Middle frontal gyrus (tissue), 1 donor: ENCODE results near the gene TENM3.

Experiments used
- DNase-seq: peaks from one replicate; pipeline ENCODE4 v3.0.0-alpha.2; 2015; ENCODE audit warnings: low spot score; ENCODE audit errors: extremely low spot score

The TENM3 gene

GRCh38 chr4:182286931-182287330 lies 43.7 kb downstream of the TENM3 start:
- no peak for DNase-seq

GRCh38 chr4:182288534-182288933 lies 45.3 kb downstream of the TENM3 start:
- DNase-seq = no peak

DNA sequence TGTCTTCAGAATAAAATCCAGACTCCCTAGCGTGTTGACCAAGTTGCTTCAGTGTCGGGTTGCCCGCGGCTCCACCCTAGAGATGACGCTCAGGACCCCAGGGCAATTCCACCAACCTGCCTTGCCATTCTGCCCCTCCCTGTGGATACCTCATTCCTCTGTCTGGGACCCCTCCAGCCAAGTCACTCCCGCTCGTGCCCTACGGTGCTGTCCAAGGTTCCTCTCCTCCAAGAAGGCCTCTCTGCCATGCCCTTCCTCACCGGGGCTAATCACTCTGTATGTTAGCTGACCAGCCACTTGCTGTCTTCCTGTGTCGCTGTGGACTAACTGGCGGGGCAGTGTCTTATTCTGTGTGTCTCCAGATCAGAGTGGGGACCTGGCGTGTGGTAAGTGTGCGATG lies 46.6 kb downstream of the TENM3 start:
- DNase-seq = no peak

GRCh38 chr4:182291175-182291574 lies 48.0 kb downstream of the TENM3 start:
- DNase-seq = no peak

DNA sequence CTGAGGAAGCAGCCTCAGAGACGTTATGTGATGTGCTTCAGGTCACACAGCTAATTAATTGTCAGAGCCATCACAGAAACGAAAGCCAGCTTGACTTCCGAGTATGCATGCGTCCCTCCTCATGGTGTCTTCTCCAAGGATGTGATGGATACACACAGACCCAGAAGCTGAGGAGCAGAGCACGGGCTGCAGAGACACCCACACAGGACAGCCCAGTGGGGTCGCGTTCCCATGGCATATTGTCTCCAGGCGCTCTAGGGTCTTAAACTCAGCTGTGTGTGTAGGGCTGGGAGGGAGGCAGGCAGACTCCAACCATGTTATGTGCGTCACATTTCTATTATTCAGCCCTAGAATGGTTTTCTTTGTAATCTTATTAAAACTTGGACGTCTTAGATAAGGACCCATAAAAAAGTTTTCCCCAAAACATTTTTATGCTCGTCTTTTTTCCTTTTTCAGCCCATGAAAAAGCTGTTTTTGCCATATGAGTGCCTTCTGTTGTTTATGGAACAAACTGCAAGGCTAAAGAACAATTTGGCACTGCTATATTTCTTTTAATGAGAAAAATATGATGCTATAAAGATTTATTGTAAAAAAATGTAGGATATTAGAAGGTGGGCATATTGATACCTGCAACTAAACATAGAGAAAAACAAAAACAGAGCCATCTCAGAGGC lies 48.5 kb downstream of the TENM3 start:
- no peak for DNase-seq

DNA sequence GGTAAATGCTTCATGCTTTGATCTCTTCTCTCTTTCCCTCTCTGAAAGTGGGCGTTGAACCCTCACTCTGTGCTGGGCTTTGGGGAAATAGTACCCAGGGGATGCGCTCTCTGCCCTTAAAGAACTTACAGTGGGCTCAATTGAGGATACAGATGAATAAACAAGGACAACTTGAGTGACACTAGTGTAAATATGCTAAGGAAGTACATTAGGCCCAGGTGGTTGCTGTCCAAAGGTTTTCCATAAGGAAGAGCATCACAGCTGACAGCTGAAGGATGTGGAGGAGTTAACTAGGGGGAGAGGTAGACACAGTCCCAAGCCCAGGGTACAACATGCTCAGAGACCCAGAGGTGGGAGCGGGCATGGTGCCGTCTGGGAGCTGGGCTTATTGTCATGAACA lies 49.4 kb downstream of the TENM3 start:
- DNase-seq = no peak

- no peak for DNase-seq
These were observed 50.6 kb downstream of the TENM3 start for GRCh38 chr4:182293691-182294255.

- DNase-seq = no peak
These were observed 51.2 kb downstream of the TENM3 start for GRCh38 chr4:182294451-182294850.

- no peak for DNase-seq
These were observed 54.5 kb downstream of the TENM3 start for GRCh38 chr4:182297659-182298058.

DNA sequence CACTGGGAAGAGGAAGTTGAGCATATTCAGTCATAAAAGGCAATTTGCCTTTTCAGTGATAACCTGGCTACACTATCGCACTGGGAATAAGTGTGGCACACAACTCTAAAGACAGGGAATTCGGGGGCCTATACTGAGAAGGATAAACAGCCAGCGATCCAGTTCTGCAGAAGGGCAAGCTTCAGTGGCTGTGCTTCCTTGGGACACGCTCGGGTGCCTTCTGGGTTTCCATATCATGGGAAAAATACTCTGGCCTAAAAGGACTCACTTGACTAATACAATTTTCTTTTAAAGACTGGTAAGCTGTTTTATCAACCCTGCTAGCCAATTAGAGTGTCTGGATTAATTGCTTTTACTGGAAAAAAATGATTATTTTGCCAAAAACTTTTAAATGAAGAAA lies 58.5 kb downstream of the TENM3 start:
- no peak for DNase-seq

- no peak for DNase-seq
These were observed 60.6 kb downstream of the TENM3 start for GRCh38 chr4:182303847-182304246.

DNA sequence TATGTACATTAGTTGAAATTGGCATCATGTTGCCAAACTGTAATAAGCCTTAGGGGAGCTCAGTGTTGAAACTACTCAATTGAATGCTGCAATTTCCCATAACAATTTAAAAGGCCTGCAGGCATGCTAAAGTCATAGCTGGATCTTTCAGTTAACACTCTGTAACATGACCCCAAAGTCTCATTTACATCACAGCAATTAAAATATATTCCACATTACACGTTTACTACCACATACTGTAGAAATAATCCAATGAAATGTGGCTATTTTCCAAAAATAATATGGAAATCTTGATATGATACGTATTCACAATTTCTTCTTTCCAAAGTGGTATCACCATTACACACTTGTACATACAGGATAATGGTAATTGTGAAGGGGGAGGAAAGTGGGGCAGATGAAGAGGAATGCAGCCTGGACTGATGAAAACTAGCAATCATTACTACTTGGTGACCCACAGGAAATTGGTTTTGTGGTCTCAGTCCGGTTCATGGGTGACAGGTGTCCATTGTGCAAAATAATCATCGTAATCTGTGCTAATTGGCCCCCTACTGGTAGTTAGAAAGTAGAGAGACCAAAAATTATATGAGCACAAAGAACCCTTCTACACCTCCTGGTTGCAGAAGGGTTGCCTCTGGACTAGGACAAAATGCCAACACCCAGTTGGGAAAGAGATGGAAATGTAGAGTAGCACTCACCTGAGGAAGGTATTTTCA lies 63.7 kb downstream of the TENM3 start:
- no peak for DNase-seq

DNA sequence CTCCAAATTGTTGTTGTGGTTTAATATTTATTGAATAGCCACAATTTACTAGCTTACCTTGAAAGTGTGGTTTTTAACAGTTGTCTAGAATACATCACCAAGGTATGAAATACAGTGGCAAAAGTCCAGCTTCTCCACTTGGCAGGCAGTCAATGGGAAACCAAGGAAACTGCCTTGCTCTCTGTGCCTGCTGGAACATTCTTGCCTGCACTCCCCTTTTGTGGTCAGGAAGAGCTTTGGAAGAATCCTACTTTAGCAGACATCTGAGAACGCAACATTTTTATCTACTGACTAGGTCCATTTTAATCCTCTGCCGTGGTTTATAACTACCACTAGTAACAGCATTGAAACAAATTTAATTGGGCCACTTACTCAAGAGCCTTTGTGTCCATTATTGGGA lies 64.5 kb downstream of the TENM3 start:
- no peak for DNase-seq

DNA sequence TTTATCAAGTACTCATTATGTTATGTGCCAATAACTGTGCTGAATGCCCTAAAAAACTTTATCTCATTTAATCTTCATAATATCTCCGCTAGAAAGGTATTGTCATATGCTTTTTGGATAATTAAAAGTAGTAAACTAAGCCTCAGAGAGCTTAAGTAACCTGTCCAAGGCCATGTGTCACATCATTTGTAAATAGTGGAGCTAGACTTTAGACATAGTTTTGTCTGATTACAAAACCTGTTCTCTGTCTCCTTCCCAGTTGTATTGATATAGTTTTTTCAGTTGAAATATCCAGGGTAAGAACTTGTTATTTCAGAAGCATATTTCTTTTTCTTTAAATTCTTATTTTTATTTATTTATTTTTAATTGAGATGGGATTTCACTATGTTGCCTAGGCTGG lies 66.7 kb downstream of the TENM3 start:
- no peak for DNase-seq

- no peak for DNase-seq
These were observed 67.1 kb downstream of the TENM3 start for GRCh38 chr4:182310316-182310715.

GRCh38 chr4:182310962-182311361 lies 67.8 kb downstream of the TENM3 start:
- no peak for DNase-seq

GRCh38 chr4:182314537-182314936 lies 71.3 kb downstream of the TENM3 start:
- no peak for DNase-seq

DNA sequence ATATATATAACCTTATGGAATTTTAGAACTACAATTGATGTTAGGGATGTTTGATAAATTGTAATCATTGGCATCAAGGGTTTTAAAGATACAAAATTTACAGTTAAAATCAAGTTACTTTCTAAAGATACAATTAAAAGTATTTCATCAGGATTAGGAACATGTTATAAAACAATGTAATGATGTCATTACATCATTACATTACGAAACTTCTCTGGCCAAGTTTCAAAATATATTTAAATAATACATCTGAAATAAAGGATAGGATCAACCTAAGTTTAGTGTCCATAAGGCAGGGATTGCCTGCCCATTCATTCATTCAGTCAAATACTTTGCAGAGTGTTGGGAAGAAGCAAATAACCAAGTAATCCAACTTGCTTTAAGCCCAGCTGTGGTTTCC lies 75.1 kb downstream of the TENM3 start:
- no peak for DNase-seq

GRCh38 chr4:182320092-182320491 lies 76.9 kb downstream of the TENM3 start:
- DNase-seq = no peak

GRCh38 chr4:182320580-182320979 lies 77.4 kb downstream of the TENM3 start:
- DNase-seq = no peak

DNA sequence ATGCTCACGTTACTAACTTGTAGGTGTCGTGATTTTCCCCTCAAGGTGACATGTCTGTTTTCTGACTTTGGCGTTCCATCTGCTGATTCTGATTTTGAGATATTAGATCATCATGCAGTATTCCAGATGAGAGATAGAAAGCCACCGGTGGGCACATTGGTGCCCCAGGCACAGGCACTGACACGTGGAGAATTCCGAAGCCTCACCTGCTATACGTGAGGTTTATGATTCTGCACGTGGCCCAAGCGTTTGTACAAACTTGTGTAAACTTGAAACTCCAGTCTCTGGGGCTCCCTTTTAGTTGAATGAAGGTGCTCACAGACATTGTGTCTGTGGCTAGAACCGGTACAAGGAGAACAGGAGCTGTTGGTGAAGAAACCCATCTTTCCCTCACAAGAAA lies 81.1 kb downstream of the TENM3 start:
- no peak for DNase-seq

GRCh38 chr4:182325397-182325796 lies 82.2 kb downstream of the TENM3 start:
- no peak for DNase-seq

DNA sequence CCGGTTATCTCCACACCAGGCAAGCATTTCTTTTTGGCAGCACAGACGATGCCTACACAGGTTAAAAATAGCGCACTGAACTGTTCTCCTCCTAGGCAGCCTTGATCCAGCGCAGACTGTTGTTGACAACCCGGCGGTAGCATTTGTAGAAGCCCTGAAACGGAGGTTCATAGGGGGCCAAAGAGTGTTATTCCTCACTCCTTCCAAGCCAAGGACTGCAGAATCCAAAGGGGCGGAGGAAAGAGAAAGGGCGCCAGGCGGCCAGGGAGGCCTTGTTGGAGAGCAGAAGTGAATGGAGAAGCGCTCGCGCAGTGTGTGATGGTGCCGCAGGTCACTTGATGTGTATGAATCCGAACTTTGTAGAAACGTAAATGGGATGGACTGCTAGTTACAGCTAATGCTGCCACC lies 82.7 kb downstream of the TENM3 start:
- no peak for DNase-seq
